Mesothelial cell of epicardium (in vitro differentiated cells): Measurements from ENCODE around the gene YTHDC2. TPM values are rescaled to one million over a fixed set of nuclear protein-coding genes. Genes with fewer than 3 reads are reported as not detected.

Source experiments
- DNase-seq, 2 experiments: peaks; one replicate each; pipeline ENCODE4 v3.0.0; 2021; ENCODE audit warnings: low spot score in 2 of 2; ENCODE audit not compliant: unreplicated experiment in 2 of 2
- H3K27ac Mint-ChIP-seq: 2 replicates; pipeline ENCODE4 v1.8.0; 2021; ENCODE audit warnings: mixed read lengths
- H3K27me3 Mint-ChIP-seq: 2 replicates; pipeline ENCODE4 v1.8.0; 2021; ENCODE audit warnings: low read depth, mixed read lengths
- H3K36me3 Mint-ChIP-seq: 2 replicates; pipeline ENCODE4 v1.8.0; 2021; ENCODE audit warnings: mixed read lengths
- H3K4me1 Mint-ChIP-seq: 2 replicates; pipeline ENCODE4 v1.8.0; 2021; ENCODE audit warnings: mixed read lengths
- H3K4me3 Mint-ChIP-seq: 2 replicates; pipeline ENCODE4 v1.8.0; 2021; ENCODE audit warnings: mild to moderate bottlenecking, moderate library complexity, mixed read lengths
- H3K9me3 Mint-ChIP-seq: 2 replicates; pipeline ENCODE4 v1.8.0; 2021; ENCODE audit warnings: mixed read lengths
- CTCF ChIP-seq: fragments of 200-600 bp; sonication (generic); IDR thresholded peaks from one replicate; pipeline ENCODE4 v1.5.0; 2021; ENCODE audit warnings: antibody characterized with exemption; ENCODE audit not compliant: unreplicated experiment
- total RNA-seq: library from RNA; stranded (reverse); gene quantifications from 3 replicates; pipeline ENCODE4 v1.2.1, GENCODE V29; 2021

The YTHDC2 gene
- total RNA-seq, 1 donor from 2014 or later, result 38.2 TPM

- Mint-ChIP-seq H3K27ac (no peak overlapping the region), H3K4me3 (no peak overlapping the region), H3K4me1 (no peaks in the 10 kb centered on the region), H3K27me3 (no peaks in the 10 kb centered on the region), H3K36me3 (peaks cover 48% of the 10 kb centered on the region), H3K9me3 (peaks cover 26% of the 10 kb centered on the region)
- no peak for TF ChIP-seq CTCF
- DNase-seq, result no peak
Observed at GRCh38 chr5:113531481-113532159, 18.1 kb downstream of the YTHDC2 start.

DNA sequence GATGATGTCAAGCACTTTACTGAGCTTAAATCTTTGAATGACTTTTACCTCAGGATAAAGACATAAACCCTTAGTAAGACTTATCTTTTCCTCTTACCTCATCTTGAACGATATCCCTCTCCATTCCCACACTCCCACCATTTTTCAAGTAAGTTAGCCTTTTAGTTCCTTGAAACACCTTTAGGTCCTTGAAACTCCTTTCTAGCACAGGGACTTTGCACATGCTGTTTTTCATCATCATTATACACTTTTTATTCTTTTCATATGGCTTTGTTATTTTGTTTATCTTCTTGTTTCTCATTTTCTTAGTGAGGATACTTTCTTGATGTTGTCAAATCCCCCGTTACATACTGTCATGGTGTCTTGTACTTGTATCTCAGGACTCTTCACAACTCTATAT lies 24.8 kb downstream of the YTHDC2 start:
- no peak overlapping the region for H3K27ac Mint-ChIP-seq
- DNase-seq, result no peak
- H3K9me3 Mint-ChIP-seq, result no peaks in the 10 kb centered on the region
- H3K4me1 Mint-ChIP-seq, result no peaks in the 10 kb centered on the region
- TF ChIP-seq CTCF, result no peak
- H3K4me3 Mint-ChIP-seq, result no peak overlapping the region
- no peaks in the 10 kb centered on the region for H3K27me3 Mint-ChIP-seq
- peaks cover 39% of the 10 kb centered on the region for H3K36me3 Mint-ChIP-seq

DNA sequence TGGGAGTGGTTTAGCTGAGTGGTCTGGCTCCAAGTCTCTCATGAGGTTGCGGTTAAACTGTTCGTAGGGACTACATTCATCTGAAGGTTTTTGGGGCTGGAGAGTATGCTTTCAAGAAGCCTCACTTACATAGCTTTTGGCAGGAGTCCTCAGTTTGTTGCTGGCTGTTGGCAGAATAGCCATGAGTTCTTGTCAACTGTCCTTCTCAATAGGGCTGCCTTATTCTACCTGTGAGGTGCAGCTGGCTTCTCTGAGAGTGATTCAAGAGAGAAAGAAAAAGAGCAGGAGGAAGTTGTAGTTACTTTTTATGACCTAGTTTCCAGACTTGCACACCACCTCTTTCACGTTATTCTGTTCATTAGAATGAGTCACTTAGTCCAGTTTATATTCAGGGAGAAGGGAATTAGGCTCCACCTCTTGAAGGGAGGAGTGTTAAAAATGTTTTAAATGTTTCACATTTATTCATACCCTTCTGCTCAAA lies 33.2 kb downstream of the YTHDC2 start:
- Mint-ChIP-seq H3K27me3 (no peaks in the 10 kb centered on the region), H3K9me3 (no peaks in the 10 kb centered on the region), H3K4me3 (no peak overlapping the region), H3K4me1 (no peaks in the 10 kb centered on the region), H3K36me3 (peaks cover 38% of the 10 kb centered on the region), H3K27ac (no peak overlapping the region)
- TF ChIP-seq CTCF, result no peak
- no peak for DNase-seq

GRCh38 chr5:113548396-113548795 lies 34.9 kb downstream of the YTHDC2 start:
- H3K36me3 Mint-ChIP-seq, result peaks cover 45% of the 10 kb centered on the region
- no peaks in the 10 kb centered on the region for H3K27me3 Mint-ChIP-seq
- H3K9me3 Mint-ChIP-seq, result no peaks in the 10 kb centered on the region
- no peak overlapping the region for H3K27ac Mint-ChIP-seq
- DNase-seq, result no peak
- no peaks in the 10 kb centered on the region for H3K4me1 Mint-ChIP-seq
- H3K4me3 Mint-ChIP-seq, result no peak overlapping the region
- no peak for TF ChIP-seq CTCF

DNA sequence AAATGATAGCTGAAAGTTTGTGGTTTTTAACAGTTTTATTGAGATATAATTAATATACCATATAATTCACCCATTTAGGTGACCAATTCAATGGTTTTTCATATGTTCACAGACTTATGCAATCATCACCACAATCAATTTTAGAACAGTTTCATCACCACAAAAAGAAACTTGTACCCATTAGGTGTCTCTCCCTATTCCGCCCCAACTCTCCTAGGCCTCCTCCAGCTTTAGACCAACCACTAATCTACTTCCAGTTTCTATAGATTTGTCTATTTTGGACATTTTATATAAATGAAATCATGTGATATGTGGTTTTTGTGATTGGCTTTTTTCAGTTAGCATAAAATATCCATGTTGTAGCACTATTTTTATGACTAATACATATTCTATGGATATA lies 38.6 kb downstream of the YTHDC2 start:
- no peak for TF ChIP-seq CTCF
- peaks cover 35% of the 10 kb centered on the region for H3K36me3 Mint-ChIP-seq
- no peak overlapping the region for H3K27ac Mint-ChIP-seq
- DNase-seq, result no peak
- no peaks in the 10 kb centered on the region for H3K27me3 Mint-ChIP-seq
- no peaks in the 10 kb centered on the region for H3K9me3 Mint-ChIP-seq
- no peaks in the 10 kb centered on the region for H3K4me1 Mint-ChIP-seq
- no peak overlapping the region for H3K4me3 Mint-ChIP-seq
